NCI-H524 treated with DMSO at 0.1 percent for 48 hours (cell line): ENCODE data around the gene SLIT1.

Source experiments
- DNase-seq: peaks from one replicate; lab custom pipeline; 2025; lab: John Stamatoyannopoulos, UW

The SLIT1 gene

GRCh38 chr10:96968682-96969423 lies 216.9 kb downstream of the SLIT1 start:
- DNase-seq = no peak

- no peak for DNase-seq
Measured at GRCh38 chr10:96967847-96968246, 217.9 kb downstream of the SLIT1 start.

- no peak for DNase-seq
Measured at GRCh38 chr10:96964131-96964530, 221.6 kb downstream of the SLIT1 start.

GRCh38 chr10:96960872-96961271 lies 224.9 kb downstream of the SLIT1 start:
- no peak for DNase-seq

GRCh38 chr10:96959733-96960132 lies 226.0 kb downstream of the SLIT1 start:
- DNase-seq = no peak

- no peak for DNase-seq
Measured at GRCh38 chr10:96958071-96958470, 227.7 kb downstream of the SLIT1 start.

- DNase-seq = no peak
Measured at GRCh38 chr10:96955794-96956193, 230.0 kb downstream of the SLIT1 start.

GRCh38 chr10:96951954-96952353 lies 233.8 kb downstream of the SLIT1 start:
- DNase-seq = no peak

- DNase-seq = no peak
Measured at GRCh38 chr10:96949039-96949683, 236.6 kb downstream of the SLIT1 start.
